Measurements from ENCODE around the gene GNAS.
A peak's percentile ranks its signal among the peaks of the same experiment; 100 is the strongest.
"Not testable (repeated sequence)": the region's sequence is repeated elsewhere in the genome, so short reads cannot be mapped to it uniquely, and the experiment has no call there.

Gene GNAS

DNA sequence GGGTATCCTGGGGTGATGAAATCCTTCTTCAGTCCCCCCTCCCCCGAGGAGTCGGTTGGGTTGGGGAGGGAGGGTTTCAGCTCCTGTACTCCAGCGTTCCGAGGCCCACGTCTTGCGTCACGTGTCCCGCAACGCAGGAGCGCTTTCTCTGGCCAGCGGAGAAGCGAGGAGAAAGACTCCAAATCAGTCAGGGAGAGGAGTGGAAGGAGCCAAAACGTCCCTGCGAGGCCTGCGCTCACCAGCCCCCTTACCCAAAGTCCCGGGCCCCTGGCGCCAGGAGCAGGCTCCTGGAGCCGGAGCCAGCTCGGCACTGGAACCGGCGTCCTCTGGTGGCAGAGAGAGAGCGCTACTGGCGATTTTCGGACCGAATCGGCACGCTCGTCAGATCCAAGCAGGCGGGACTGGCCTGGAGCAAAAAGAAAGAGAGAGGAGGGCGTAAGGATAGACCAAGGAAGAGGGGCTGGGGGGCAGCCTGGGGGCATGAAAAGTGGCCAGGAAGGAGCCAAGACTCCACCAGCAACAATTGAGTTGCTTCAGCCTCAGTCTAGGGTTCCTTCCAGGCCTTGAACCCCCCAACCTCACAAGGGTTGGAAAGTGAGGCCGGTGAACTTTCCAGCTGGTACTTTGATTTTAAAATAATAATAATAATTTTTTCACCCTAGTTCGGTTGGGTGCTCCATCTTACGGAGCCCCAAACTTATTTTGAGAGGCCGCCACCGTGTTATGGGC, at the start of gene GNAS:
Gene GNAS (plus strand): TSS at position 174 of the 729 bp plus-strand sequence.
- peak; percentile 61 for DNase-seq

DNA sequence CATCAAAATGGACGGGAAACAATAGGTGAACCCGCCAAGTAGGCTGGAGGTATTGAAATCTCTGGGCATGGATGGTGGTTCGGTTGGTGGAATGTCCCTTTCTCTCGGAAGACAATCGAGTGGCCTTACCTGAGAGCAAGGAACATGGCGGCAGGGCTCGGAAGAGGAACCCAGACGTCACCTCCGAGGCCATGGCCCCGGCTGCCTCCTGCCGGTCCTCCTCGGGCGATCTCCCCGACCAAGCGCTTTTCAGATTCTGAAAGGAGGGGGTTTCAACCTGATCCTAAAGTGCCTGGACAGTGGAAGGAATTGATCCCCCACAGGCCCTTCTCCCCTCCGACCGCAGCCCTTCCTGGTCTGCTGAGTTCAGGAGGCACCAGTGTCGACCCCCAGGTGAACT, 49.0 kb upstream of the GNAS start:
- no peak for DNase-seq

DNA sequence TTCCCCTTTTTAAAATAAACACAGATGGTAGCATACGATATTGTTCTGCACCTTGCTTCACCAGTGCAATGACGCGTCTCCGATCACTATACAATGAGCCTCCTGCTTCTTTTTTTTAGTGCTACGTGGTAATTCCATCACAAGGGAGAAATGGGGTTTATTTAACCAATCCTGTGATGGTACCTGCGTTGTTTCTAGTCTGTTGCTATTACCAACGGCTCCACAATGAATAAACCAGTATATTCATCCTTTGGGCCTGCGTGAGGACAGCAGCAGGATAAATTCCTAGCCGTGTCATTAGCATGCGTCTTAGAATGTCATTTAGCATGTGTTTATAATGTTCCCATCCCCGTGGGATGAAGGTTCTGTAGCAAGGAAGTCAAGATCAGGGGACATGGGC, 44.7 kb upstream of the GNAS start:
- no peak for DNase-seq

DNA sequence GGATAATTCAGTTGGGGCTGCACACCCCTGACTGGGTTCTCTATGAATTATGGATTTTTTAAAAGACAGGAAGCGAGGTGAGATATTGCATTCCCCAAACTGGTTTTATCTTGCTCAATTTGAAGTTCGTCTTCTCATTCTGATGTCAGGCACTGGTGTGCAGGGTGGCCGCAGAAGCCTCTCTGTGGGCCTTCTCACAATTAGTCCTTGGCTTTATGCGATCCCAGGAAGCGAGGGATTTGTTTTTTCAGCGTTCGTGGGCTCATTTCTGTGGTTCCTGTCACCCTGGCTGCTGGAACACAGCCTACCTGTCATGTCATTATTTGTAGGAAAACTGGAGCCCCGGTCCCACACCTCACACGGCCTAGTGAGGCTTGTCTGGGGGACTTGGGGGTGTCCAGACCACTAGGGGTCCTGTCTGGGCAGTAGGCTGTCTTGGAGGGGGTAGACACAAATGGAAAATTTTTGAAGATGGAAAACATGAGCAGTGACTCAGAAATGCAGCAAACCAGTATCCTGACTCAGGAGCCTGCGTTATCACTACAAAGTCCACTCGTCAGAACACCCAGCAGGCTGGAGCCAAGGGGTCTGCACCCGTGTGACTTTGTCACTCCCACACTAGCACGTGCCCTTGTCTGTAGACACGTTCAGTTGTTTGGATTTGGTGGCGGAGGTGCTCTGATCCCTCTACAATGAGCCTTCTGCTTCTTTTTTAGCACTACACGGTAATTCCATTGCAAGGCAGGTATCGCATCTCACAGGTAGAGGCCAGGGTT, 44.1 kb upstream of the GNAS start:
- DNase-seq = no peak

DNA sequence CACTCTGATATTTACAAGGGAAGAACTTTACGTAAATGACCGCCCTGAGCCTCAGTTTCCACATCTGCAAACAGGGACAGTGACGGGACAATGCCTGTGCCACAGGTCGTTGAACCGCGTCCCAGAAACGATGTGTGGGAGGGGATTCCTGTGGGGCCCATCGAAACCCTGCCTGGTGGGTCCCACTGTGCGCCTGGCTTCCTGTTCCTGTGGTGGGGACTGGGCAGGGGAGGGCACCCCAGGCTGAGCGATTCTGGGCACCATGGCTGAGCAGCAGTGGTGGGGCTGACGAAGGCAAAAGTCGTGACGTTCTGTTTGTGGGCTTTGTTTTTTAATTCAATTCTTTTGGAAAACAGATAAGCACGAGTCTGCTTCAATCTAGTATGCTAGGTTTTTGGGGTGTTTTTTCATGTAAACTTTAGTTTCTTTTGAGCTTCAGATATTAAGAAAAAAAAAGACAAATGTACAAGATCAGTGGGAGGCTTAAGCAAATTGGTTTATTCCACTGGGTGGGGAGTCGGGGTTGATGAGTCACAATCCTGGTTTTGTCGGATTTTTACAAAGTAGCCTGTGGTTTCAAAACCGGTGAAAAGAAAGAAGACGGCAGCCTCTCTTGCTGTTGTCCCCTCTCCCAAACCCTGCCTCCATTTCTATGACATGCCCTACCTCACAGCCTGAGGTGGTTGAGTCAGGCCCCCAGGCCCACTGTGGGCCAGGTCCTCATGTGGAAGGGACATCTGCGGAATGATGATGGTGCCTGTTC, 42.2 kb upstream of the GNAS start:
- no peak for DNase-seq

DNA sequence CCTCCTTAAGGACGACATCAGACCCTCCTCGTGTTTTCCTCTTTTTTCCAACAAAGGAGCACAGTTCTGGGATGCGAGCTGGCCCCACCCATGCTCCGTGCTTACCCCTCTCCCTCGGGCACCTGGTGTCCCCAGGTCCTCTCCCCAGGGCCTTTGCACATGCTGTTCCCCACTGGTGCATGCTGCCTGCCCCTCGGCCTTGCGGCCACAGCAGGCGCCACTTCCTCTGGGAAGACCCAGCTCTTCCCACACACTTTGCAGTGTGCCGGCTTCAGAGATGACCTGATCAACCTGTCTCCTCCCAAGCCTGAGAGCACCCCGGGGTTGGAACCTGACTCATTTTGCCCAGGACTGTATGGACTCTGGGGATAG, 41.7 kb upstream of the GNAS start:
- DNase-seq = no peak

DNA sequence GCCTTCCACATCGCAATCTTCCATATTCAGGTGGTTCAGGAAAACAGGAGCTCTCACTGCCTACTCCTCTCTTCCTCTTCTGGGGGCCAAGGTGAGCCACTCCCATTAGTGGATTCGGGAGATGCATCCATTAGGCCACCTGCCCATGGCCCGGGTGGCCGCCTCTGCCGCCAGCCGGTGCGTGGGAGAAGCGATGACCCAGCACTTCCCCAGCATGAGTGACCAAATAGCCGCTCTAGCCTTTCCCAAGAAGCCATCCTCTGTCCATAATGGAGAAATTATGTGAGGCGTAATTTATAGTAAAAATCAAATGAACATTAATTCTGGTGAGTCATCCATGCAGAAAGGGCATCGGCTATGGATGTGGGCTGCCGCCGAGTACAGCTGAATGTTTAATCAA, 41.2 kb upstream of the GNAS start:
- DNase-seq = no peak

DNA sequence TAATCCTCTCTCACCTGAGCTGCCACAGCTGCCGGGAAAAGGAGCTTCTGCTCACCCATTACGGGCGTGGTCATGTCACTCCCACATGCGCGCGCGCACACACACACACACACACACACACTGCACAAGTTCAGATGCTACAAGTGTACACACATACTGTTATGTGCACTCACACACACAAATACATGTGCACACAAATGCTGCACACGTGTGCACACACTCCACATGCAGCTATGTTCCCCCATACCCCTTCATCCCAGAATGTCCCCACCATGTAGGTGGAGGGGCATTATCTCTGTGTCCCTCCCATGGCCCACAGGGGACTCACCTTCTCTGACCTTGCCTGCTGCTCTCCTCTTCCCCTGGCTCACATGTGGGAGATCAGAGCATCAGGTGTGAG, 39.1 kb upstream of the GNAS start:
- no peak for DNase-seq

DNA sequence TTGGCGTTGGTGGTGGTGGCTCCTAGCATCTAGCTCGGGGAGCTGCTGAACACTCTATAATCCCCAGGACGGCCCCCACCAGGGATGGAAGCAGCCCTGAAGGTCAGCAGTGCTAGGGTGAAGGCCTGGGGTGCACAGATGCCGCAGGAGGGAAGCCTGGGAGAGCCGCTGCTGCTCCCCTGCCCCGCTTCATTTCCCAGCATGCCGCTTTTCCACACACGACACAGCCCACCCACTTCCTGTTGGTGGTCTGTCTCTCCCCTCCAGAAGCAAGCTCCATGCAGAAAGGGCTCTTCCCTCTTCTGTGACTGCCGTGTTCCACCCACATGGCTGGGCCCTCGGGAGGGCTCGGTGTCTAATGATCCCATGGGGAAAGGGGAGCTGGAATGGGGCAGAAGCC, 37.1 kb upstream of the GNAS start:
- DNase-seq = no peak

DNA sequence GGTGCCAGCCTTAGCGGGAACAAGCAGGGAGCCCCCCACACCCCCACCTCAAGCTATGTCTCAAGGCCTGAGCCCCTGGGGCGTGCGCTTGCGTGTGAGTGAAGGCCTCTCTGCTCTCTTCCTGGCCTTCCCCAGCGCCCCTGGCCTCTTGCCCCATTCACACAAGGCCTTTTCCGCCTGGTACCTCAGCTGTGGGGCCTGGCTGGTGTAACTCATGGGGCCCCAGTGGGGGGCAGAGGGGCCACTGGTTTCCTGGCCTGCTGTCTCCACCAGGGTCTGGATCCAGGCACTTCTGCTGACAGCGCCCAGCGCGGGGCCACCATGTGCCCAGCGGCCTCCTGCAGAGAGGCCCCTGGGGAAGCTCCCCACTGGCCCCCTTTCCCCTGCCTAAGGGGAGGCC, 36.5 kb upstream of the GNAS start:
- no peak for DNase-seq

DNA sequence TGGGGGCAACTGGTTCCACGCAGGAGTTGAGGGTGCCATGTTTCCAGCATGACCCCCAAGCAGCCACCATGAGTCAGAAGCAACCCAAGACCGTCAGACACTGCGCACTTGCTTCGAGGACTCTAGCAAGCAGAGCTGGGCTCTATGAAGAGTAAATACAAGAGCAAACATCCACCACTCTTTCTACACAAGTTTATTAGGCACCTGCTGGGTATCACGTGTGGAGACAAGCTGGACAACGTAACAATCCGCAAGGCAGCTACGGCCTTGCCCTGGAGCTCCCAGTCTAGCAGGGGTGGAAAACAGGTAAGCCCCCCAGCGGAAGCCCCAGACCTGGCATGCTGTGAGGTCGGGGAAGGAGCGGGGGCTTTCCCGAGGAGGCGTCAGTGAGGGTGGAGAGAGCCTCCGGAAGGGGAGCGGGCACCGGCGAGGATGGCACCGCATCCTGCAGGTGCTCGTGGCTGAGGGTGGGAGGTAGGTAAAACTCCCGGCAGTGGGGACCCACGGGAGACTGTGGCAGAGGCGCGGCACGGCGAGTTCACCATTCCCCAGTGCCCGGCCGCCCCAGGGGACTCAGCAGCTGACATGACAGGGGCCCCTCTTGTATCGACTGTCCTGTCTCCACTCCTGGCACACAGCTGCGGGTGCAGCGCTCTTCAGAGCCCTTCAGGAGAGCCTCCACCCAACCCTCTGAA, 35.4 kb upstream of the GNAS start:
- no peak for DNase-seq

DNA sequence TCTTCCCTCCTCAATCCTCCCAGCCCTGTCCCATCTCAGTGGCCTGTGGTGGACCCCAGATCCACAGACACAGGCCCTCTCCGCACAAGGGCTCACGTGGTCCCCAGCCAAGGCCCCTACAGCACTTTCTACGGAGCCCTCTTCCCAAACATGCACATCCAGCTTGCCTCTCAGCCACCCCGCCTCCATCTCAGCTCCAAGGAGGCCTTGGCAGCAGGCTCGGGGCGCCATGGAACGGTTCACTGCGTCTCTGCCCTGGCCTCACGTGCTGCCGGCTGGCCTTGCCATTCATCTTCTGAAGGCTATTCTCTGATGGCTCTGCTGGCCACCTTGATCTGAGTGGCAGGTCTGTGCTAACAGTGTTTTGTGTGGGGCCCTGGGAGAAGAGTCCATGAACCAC, 34.8 kb upstream of the GNAS start:
- DNase-seq = no peak

DNA sequence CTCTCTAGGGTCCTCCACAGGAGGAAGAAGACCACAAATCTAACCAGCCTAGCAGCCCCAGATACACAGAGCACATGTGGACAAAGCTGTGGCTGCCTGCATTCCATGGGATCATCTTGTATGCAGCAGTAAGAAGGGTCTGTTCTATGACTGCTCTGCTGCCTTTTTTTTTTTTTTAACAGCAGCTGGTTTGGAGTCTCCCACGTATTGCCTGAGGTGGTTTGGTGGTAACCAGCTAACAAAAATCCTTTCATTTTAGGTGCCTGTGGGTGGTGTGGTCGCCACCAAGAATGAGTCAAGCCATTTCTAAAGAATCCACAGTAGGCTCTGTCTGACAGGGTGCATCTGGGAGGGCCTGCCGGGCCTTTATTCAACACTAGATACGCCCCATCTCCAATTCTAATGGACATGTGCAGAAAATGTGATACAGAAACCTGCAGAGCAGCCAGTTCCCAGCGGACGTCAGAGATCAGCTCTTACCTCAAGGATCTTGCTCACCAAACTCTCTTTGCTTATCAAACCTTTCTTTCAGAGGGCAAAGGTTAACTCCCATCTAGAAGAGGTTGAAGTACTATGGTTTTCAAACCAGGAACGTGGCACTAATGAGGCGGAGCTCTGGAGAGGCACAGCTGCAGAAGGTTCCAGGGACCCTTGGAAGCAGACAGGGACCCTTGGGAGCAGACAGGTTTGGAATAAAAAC, 33.8 kb upstream of the GNAS start:
- no peak for DNase-seq

DNA sequence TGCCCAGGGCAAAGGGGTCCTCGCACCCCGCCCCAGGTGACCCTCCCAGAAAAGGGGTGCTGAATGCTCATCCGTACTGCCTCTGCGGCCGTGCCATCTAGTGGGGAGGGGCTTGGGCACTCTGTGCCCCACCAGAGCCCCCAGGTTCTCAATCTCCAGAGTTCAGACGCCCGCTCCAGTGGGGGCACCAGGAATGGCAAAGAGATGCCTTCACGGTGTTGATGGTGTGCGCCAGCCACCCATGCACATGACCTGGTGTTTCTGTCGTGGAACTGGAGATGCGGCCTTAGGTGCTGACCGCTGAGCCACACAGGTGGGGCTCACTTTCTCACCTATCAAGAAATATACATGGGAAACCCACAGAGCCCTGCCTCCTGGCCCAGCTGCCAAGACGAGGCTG, 32.6 kb upstream of the GNAS start:
- DNase-seq = no peak

DNA sequence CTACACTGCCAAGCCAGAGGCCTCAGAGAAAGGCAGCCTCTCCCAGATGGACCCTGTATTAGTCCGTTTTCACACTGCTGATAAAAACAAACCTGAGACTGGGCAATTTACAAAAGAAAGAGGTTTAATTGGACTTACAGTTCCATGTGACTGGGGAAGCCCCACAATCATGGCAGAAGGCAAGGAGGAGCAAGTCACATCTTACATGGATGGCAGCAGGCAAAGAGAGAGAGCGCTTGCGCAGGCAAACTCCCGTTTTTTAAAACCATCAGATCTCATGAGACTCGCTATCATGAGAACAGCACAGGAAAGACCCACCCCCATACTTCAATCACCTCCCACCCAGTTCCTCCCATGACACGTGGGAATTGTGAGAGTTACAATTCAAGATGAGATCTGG, 32.0 kb upstream of the GNAS start:
- DNase-seq = not testable (repeated sequence)

DNA sequence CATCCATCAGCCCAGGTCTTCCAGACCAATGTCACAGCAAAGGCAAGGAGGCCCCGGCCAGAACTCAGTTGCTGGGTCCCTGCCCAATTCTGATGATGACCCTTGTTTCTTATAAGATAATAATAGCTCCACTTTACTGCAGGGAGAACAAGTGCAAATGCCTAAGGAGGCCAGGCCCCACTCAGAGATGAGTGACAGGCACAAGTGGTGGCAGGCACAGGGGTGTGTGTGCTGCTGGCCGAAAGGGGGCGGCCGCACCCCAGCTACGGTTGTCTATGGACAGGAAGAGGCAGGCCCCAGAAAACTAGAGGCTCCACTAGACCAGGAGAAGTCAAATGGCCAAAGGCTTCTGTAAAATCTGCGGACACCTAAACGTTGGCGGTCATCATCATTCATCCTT, 30.4 kb upstream of the GNAS start:
- DNase-seq = no peak

DNA sequence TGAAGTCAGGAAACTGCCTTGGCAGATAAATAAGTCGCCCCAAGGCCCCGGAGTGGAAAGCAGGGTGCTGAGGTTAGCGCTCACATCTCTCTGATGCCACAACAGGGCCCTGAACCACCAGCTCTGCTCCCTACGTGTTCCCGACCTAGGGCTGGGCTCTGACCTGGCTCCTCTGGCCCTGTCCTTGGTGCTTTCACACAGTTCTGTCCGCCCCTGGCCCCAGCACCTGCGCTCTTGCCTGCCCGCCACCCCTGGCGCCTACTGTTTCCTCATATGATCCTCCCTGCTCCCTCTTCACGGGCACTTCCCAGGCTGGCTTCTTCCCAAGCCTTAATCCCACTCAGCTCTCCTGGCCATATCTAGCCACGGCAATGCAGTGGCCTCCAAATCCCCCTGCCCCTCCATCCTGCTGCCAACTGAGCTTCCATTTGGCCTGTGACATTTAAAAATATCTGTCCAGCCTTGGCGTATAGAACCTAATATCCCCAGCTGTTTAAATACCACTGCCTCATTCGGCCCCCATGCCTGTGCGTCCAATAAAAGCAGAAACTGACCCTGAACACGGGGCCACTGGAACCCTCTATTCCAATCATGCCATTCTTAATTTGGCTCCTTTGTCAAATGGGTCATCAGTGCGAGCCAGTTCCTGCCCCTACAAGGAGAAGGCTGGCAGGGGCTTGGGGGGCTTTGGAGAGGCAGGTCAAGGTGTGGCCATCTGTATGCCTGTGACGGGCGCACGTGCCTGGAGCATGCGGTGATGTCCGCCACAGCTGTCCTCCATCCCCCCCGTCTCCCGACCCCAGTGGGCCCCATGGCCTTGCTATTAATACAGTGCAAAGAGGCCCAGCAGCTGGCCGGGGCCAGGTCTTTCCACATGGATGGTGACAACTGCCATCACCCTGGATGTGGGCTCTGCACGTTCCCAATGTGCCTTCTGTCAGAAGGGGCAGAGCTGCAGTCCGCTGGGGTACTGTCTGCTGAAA, 29.5 kb upstream of the GNAS start:
- no peak for DNase-seq

DNA sequence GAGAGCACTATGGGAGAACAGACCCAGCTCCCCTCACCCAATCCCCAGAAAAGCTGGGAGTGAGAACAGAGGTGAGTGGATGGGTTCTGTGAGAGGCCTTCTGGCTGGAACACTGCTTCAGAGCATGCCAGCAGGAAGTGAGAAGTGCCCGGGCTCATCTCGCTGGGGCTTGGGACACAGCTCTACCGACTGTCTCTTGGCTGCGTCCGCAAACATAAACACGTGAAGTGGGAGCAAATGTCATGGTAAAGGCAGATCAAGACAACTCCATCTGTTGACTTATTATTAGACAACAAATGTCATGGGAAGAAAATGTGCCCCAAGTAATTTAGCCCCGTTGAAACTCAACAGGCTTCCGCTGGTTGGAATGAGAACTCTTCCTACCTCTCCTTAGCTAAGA, 27.7 kb upstream of the GNAS start:
- DNase-seq = no peak

DNA sequence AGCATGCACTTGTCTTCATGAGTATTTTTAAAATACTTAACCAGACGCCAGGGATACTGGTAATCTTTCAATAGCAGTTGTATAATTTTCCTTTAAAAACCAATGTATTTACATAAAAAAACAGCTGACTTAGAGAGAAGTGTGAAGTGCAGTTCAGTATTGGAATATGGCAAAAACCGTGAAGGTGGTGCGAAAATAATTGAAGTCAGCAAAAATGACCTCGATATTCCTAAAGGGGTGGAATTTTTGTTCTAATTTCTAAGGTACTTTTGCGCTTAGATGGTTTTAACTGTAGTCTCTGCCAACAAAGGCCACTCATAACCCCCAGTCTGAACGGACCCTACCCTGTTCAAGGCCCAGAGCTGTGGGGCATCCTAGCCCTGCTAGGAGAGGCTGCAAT, 27.1 kb upstream of the GNAS start:
- DNase-seq = no peak

DNA sequence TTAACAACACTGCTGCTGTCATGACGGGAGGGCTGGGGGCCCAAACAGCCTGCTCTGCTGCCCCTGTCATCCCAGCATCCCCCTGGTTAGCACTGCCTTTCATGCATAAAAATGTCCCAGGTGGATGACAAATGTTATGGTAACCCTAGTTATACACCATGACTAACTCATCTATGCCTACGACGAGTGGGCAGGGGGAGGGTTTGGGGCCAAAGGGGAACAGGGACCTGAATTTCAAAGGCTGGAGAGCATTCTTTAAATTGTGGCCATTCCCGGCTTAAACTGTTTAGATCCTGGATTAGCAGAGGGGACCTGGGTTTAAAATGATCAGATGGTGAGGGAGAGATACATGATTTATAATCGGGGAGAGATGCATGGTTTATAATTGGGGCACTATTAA, 26.2 kb upstream of the GNAS start:
- no peak for DNase-seq

DNA sequence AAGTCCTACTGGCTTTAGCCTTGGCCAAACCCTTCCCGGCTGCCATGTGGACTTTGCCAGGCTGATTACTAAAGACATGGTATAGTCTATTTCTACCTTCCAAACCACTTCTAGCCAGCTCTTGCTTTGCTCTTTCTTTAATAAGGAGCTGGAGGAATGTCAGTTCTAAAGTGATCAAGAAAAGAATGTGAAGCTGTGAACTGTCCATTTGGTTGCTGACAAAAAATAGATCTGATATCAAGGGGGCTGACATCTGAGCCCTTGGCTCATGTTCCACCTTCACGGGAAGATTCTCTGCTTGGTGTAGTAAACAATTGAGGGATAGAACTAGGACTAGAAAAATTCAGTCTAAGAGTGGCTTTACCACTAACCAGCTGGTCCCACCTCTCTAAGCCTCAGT, 24.4 kb upstream of the GNAS start:
- DNase-seq = no peak

All from CD4-positive, alpha-beta T cell treated with Interleukin-17A for 4 hours (primary cell).